Measurements from ENCODE around the gene CLMN.

CLMN gene

DNA sequence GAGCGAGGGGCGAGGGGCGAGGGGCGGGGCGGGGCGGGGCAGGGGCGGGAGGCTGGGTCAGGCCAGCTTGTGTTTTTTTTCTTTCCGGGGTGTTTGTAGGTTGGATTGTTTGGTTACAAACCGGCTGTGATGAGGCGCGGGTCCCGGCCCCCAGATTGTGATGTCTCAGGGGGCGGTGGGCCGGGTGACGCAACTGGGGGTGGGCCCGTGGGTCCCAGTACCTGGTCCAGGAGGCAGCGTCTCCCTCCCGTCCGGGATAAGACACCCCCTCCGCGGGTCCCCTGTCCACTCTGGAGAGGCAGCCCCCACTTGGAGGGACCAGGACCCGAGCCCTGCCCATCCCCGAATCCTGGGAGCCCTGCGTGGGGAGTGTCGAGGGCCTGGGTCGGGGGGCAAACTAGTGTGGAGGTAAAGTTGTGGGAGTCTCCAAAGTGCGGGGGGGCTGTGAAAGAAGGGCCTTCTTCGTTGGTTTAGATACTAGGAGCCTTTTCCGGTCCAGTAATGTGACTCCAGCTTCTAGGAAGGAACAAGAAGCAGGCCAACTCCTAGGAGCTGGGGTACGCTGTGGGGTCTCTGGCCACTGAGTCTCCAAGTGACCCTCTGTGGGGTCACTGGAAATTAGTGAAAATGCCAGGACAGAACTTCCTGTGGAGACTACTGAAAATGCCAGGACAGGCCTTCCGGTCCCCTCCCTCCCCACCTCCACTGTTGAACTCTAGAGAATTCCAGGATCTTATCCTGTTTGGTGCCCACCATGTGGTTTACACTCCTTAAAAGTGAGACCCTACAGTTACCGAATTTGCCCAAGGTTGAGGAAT, 579 bp upstream of the CLMN start:
- FAIRE-seq = no peak

DNA sequence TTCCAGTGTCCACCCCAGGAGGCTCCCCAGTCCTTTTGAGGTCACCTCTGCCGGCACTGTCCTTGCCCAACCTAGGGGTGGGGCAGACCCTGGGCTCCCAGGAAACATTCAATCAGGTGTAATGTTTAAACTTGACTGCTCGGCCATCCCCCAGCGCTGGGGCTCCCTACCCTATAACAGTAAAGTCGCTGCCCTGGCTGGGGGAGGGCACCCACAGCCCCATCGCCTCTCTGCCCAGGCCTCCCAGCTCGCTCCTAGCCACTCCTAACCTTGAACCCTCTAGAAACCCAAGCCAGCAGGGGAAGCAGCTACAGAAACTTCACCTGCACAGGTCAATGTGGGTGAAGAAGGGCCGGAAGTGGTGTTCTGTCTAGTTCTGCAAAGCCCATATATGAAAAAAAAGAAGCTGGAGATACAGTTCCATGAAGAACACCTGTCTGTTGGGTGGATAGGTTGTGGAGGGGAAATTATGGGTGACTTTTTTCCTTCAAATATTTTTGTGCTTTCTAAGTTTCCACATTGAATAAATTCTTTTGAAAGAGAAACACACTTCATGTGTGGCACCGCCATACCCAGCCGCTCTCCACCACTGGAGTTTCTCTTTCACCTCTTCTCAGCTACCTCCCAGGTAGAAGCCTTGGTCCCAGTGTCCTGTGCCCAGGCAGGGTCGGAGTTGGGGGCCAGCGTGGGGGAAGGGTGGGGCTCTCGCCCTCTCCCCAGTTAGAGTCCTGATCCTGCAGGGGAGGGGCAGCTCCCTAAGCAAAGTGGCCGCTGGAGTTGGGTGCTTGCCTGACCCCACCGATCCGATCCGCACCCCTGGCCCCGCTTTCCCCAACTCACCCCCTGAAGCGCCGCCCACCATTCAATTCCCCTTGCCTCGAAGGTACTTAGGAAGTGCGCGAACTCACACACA, 1.1 kb downstream of the CLMN start:
- FAIRE-seq = no peak

GRCh38 chr14:95317817-95318343, 1.8 kb downstream of the CLMN start:
- FAIRE-seq = no peak

GRCh38 chr14:95316821-95317220, 2.9 kb downstream of the CLMN start:
- FAIRE-seq = no peak

- no peak for FAIRE-seq
These were observed 4.1 kb downstream of the CLMN start for GRCh38 chr14:95315579-95315978.

GRCh38 chr14:95315156-95315555, 4.6 kb downstream of the CLMN start:
- FAIRE-seq = no peak

- FAIRE-seq = no peak
These were observed 5.1 kb downstream of the CLMN start for GRCh38 chr14:95314609-95315008.

GRCh38 chr14:95313707-95314106, 6.0 kb downstream of the CLMN start:
- no peak for FAIRE-seq

GRCh38 chr14:95313190-95313589, 6.5 kb downstream of the CLMN start:
- no peak for FAIRE-seq

DNA sequence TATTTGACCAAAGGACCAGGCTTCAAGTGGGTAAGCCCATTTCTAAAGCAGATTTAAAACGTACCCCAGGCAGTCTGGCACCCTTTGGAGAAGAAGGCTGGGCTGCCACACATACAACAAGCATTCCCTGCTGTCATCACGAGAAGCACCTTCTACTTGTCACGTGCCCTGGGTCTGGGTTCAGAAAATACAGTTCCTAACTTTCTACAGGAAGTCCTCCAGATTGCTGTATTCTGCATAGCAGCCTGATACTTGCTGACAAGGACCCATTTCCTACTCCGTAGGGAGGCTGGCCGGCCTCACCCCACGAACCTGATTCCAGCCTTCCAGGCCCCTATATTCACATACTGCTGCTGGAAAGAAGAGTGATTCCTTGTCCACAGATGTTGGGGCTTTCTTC, 7.4 kb downstream of the CLMN start:
- no peak for FAIRE-seq

DNA sequence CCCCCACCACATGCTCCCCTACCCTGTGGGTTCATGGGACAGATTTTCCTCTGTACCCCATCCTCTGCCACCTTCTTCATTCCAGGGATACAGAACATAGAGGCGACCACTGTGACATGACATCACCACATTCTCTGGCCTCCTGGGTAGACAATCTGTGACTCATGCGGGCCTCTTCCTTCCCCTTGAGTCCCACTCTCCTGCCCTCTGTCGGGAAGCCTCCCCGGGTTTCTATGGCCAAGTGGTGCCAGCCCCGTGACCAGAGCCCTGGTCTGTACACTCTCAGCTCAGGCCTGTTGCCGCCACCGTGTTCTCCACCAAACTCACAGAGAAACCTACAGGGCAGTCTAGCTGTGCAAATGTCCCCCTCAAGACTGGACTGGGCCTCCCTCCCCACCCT, 8.0 kb downstream of the CLMN start:
- FAIRE-seq = no peak

- no peak for FAIRE-seq
These were observed 8.9 kb downstream of the CLMN start for GRCh38 chr14:95310635-95311380.

DNA sequence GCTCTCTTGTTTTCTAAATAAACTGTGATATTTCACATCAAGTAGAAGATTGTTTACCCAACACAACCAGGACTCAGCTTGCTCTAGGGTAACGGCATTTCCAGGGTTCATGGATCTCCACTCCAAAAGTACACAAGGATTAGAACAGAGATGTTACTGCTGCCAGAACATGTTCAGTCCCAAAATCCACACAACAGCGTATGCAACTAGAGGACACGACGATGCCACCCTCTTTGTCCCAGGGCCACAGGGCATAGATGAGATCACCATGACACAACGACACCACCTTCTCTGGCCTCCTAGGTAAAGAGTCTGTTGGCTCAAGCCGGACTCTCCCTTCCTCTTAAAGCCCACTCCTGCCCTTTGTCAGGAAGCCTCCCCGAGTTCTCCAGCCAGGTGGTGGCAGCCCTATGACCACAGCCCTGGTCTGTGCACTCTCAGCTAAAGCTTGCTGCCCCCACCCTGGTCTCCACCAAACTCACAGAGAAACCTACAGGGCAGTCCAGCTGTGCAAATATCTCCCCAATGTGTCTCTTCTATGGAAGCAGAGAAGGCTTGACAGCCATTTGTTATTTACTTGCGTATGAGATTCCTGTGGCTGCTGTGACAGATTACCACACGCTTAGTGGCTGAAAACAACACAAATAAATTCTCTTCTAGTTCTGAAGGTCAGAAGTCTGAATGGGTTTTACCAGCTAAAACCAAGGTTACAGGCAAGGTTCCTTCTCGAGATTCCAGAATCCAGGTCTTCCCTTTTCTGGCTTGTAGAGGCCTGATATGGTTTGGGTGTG, 10.3 kb downstream of the CLMN start:
- no peak for FAIRE-seq

DNA sequence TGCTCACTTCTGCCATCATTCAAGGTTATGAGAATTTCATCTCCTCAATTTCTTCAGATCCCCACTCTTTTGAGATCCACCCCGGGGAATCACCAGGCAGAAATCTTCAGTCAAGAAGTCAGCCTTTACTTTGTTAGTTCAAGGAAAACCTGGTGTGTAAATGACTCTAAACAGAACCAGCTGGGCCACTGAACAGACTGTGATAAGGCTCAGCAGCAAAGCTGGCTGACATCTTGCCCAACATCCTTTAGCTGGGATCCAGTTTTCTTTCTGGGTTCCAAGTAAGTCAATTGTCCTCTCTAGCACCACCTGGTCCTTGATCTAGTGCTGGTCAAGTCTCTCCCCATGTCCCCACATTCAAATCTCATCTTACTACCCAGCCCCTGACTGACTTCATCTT, 11.6 kb downstream of the CLMN start:
- no peak for FAIRE-seq

- FAIRE-seq = no peak
These were observed 12.2 kb downstream of the CLMN start for GRCh38 chr14:95307402-95308041.

- no peak for FAIRE-seq
These were observed 13.8 kb downstream of the CLMN start for GRCh38 chr14:95305940-95306339.

DNA sequence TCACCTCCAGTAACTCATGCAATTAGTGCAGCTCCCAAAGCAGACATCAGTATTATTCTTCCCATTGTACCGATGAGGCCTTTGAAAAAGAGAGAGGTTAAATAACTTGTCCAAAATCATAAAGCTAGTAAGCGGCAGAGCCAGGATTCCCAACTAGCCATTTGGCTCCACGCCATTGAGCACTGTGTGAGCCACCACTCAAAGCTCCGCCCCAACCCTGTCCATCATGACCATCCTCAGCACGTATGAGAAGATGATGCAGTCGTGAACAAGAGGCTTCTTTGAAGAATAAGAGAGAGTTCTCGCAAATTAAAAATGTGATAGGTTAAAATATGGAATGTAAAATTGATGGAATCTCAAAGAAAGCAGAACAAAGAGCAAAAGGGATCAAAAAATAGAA, 14.6 kb downstream of the CLMN start:
- no peak for FAIRE-seq

- no peak for FAIRE-seq
These were observed 15.4 kb downstream of the CLMN start for GRCh38 chr14:95304342-95304741.

GRCh38 chr14:95303552-95303951, 16.2 kb downstream of the CLMN start:
- no peak for FAIRE-seq

DNA sequence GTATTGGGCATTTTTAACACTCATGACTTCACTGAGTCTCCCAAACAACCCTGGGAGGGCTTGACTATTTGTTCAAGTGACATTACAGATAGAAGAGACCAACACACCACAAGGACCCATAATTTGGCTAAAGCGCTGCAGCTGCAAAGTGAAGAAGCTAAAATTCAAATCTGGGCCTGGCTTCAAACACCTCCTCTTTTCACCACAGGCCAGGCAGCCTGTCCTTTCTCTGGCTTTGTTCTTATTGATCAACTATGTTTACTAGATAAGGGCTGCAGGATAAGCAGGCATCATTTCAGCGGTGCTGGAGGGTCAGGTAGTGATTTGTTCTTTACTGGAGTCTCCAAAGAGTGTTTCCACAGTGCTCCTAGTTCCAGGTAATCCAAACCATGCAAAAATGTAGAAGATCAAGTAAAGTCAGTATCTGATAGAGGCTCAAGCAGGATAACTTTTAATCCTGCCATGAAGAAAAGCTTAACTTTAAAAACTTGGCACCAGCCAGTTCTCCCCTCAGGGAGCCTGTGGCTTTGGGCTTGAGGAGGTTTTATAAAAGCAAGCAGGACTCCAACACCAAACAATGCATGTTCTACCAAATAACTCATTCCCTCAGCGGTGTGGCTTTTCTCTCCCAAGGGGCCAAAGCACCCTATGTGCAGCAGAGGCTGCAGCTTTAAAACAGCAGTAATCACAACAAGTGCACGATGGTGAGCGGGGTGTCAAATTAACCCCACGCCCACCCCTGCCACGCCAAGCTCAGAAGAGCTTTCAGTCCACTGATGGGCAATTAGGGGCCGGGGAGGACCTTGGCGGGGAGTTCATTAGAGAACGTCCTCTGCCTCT, 16.8 kb downstream of the CLMN start:
- FAIRE-seq = no peak

Measured in TTC549 (cell line).